Skeletal muscle cell (primary cell): ENCODE results near the gene VWA7.
"Not testable (repeated sequence)": the region's sequence is repeated elsewhere in the genome, so short reads cannot be mapped to it uniquely, and the experiment has no call there.

Experiments
- DNase-seq: peaks from one replicate; pipeline ENCODE4 v3.0.0-alpha.2; 2010; ENCODE audit warnings: low read depth
- H3K4me3 ChIP-seq: 2 replicates; pipeline ENCODE4 v1.5.1; 2011; ENCODE audit warnings: low read depth, mild to moderate bottlenecking, control low read depth, low read length, moderate library complexity

The VWA7 gene, protein sequence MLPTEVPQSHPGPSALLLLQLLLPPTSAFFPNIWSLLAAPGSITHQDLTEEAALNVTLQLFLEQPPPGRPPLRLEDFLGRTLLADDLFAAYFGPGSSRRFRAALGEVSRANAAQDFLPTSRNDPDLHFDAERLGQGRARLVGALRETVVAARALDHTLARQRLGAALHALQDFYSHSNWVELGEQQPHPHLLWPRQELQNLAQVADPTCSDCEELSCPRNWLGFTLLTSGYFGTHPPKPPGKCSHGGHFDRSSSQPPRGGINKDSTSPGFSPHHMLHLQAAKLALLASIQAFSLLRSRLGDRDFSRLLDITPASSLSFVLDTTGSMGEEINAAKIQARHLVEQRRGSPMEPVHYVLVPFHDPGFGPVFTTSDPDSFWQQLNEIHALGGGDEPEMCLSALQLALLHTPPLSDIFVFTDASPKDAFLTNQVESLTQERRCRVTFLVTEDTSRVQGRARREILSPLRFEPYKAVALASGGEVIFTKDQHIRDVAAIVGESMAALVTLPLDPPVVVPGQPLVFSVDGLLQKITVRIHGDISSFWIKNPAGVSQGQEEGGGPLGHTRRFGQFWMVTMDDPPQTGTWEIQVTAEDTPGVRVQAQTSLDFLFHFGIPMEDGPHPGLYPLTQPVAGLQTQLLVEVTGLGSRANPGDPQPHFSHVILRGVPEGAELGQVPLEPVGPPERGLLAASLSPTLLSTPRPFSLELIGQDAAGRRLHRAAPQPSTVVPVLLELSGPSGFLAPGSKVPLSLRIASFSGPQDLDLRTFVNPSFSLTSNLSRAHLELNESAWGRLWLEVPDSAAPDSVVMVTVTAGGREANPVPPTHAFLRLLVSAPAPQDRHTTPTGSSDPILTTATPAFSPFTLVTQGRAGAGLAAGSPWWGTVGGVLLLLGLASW

DNA sequence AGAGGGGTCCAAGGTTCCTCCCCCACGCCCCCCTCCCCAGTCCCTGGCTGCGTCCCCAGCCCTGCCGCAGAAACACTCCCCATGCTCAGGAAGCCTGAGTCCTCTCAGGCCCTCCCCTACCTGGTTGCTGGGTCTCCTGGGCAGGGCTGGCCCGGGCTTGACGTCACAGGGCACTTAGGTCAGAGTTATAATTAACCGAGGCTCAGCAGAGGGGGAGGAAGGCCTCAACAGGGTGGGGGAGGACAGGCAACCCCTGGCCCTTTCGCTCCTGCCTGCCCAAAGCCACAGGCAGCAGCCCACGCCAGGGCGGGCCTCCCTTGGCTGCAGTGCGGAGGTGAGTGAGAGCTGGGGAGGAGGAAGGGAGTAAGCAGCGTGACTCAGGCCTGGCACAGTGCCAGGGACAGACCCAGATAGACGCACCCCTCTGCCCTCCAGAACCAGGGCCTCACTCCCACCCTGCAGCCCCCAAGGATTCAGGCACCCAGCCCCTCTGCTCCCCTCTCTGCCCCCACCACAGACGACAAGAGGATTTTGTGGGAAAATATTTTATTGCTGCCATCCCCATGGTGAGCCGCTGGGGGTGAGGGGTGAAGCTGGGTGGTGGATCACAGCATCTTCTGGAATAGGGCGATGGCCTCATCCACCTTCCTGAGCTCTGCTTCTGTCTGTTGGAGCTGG lies at the start of gene VWA7:
TSS of gene VWA7 (minus strand) at position 340 of the 678 bp plus-strand sequence. CDS start 549 bp downstream, outside the sequence.
- DNase-seq, result peak; percentile 47
- no peak within 1 kb of the TSS for H3K4me3 ChIP-seq

DNA sequence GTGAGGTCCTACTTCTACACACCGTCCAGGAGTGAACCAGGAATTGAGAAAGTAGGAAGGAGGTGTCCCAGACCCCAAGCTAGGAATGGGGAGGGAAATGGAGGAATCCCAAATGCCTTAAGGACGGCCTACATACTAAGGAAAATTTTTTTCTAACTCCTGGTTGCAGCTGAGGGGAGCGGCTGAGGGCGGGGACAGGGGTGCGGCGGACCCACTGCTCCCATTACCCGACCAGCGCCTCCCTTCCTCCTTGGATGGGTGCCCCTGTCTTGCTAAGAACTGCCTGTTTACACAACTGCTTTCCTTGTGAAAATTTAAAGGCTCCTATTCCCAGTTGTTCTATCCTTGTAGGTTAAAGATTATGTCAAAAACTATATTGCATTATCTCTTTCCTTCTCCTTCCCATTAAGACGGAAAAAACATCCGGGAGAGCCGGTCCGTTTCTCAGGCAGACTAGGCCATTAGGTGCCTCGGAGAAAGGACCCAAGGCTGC lies 49.7 kb upstream of the VWA7 start:
- peak; percentile 47 for DNase-seq
- peak overlapping the region; percentile 69 for H3K4me3 ChIP-seq

DNA sequence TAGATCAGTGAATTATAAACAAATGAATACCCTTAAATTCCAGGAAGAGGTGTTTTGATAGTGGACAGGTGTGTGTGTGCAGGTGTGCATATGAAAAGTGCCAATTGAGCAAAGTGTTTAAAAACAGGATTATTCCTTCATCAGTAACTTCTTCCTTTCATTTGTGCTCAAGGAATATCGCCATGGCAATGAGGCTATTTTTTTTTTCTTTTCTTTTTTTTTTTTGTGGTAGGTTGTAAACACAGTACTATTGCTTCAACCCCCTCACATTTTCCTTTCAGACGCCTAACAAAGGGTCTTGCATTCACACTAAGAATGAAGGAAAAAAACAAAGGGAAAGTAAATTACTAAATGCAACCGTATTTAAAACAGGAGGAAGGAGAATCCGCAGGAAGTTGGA lies 48.4 kb upstream of the VWA7 start:
- no peak for DNase-seq
- no peak overlapping the region for H3K4me3 ChIP-seq

DNA sequence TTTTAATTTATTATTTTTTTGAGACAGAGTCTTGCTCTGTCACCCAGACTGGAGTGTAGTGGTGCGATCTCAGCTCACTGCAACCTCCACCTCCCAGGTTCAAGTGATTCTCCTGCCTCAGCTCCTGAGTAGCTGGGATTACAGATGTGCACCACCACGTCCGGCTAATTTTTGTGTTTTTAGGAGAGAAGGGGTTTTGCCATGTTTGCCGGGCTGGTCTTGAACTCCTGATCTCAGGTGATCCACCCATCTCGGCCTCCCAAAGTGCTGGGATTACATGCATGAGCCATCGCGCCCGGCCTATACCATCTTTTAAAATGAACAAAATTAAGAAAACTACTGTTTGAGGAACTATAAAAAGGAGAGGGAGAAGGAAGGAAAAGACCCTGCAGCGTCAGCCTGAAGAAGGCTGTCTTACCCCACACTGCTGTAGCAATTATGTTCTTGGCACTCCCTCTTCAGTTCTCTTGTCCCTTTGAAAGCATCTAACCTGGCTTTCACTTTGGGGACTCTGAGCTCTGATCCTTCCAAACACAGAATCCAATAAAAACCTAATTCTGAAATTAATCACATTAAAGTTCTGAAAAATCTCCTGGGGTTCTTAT lies 46.6 kb upstream of the VWA7 start:
- not testable (repeated sequence) for DNase-seq, H3K4me3 ChIP-seq

DNA sequence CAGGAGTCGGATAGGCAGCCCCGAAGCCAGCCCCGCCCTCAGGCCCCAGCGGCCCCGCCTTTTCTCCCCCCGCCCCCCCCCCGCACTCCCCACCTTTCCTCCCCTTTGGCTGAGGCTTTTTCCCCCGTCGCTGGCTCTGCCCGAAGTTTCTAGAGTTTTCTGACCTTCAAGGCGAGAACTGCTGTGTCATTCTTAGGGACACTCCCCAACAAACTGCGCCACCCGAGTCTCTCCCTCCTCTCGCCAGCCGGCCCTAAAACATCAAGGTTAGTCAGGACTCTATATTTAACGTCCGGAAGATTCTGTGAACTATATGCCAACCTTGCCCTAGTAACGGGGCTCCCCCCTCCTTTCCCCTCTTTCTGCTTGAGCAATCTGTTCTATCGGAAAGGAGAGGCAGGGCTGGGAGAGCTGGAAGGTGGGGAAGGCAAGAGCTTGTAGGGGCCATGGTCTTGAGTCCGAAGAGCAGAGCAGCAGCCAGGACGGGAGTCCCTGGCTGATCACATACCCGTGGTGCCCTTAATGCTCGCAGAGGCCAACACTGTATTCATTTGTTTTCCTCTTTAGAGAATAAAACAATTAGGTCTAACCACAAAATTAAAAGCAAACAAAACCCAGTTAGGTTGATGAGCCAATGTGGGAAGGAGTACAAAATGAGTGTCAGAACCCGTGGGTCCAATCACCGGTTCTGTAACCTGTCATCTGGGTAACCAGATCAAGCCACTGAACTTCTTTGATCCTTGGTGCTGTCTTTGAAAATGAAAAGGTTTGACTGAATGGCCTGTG lies 45.1 kb upstream of the VWA7 start:
- H3K4me3 ChIP-seq, result peak overlapping the region; percentile 60
- DNase-seq, result peak; percentile 41

DNA sequence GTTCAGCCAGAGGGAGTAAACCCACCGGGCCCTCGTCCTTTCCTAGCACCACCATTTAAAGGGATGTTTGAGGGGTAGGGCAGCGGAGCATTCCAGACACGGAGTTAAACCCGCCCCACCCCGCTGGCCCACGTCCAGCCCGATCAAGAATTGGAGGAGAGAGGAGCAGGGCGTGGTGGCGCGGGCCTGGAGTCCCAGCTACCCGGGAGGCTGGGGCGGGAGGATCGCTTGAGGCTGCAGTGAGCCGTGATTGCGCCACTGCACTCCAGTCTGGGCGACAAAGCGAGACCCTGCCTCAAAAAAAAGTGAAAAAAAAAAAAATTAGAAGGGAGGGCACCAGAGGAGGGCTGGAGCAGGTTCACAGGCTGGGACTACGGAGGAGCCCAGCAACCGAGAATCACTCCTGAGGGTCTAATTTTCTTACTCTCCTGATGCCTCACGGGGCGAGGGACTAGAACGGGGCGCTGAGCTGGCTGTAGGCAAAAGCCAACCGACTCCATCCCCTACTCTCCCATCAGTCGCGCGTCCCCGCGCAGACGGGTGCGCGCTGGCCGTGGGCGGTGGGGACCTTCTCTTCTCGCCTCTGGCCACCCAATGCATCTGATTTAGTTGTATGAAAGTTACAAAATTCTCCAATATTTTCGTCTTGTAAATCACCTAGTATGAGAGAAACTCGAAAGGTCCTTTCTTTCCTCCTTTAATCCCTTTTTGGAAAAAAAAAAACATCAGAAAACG lies 44.3 kb upstream of the VWA7 start:
- no peak for DNase-seq
- peak overlapping the region; percentile 60 for H3K4me3 ChIP-seq

DNA sequence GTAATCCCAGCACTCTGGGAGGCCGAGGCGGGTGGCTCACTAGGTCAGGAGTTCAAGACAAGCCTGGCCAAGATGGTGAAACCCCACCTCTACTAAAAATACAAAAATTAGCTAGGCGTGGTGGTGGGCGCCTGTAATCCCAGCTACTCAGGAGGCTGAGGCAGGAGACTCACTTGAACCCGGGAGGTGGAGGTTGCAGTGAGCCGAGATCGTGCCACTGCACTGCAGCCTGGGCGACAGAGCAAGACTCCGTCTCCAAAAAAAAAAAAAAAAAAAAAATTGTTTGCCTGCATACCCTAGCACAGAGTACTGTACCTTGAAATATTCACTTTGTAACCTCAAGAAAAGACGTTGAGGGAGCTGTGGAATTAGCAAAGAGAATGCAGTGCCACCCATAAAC lies 43.3 kb upstream of the VWA7 start:
- DNase-seq, H3K4me3 ChIP-seq: not testable (repeated sequence)

DNA sequence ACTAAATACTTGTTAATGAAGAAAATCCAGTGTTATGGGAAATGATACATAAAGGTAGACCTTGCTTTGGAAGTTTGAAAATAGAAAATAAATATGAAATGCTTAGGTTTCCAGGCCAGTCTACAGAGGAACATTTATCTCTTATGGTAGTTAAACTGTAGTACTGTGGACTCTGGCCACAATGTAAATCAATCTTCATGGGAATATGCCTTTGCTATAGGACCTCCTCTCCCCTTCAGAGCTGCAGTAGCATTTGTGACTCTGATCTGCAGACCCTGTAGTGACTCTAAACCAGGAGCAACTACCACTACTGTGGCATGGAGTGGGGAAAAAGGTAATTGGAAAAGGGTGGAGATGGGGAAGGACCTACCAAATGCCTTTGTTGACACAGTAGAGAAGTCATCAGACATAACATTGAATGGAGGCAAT lies 42.8 kb upstream of the VWA7 start:
- H3K4me3 ChIP-seq, result no peak overlapping the region

DNA sequence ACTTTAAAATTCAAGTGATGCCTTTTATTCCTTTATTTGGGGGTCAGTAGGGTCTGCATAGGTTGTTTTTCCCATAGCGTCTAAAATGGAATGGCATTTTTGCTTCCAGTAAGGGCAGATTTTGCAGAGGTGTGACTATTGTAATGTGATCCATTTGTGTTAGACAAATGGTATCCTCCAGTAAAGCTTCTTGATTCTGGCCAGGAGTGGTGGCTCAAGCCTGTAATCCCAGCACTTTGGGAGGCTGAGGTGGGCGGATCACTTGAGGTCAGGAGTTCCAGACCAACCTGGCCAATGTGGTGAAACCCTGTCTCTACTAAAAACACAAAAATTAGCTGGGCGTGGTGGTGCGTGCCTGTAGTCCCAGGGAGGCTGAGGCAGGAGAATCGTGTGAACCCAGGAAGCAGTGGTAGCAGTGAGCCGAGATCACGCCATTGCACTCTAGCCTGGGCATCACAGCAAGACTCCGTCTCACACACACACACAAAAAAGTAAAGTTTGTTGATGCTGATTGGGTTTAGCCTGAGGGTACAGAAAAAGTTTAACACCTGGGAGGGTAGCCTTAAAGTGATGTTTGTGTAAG lies 40.9 kb upstream of the VWA7 start:
- DNase-seq, result not testable (repeated sequence)

More for the DNA sequence above, 42.8 kb upstream of the VWA7 start:
- DNase-seq, result no peak

DNA sequence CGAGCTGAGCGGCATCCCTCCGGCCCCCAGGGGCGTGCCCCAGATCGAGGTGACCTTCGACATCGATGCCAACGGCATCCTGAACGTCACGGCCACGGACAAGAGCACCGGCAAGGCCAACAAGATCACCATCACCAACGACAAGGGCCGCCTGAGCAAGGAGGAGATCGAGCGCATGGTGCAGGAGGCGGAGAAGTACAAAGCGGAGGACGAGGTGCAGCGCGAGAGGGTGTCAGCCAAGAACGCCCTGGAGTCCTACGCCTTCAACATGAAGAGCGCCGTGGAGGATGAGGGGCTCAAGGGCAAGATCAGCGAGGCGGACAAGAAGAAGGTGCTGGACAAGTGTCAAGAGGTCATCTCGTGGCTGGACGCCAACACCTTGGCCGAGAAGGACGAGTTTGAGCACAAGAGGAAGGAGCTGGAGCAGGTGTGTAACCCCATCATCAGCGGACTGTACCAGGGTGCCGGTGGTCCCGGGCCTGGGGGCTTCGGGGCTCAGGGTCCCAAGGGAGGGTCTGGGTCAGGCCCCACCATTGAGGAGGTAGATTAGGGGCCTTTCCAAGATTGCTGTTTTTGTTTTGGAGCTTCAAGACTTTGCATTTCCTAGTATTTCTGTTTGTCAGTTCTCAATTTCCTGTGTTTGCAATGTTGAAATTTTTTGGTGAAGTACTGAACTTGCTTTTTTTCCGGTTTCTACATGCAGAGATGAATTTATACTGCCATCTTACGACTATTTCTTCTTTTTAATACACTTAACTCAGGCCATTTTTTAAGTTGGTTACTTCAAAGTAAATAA lies 40.2 kb upstream of the VWA7 start:
- not testable (repeated sequence) for DNase-seq
- H3K4me3 ChIP-seq, result peak overlapping the region; percentile 45

More for the DNA sequence above, 40.9 kb upstream of the VWA7 start:
- H3K4me3 ChIP-seq, result peak overlapping the region; percentile 45

DNA sequence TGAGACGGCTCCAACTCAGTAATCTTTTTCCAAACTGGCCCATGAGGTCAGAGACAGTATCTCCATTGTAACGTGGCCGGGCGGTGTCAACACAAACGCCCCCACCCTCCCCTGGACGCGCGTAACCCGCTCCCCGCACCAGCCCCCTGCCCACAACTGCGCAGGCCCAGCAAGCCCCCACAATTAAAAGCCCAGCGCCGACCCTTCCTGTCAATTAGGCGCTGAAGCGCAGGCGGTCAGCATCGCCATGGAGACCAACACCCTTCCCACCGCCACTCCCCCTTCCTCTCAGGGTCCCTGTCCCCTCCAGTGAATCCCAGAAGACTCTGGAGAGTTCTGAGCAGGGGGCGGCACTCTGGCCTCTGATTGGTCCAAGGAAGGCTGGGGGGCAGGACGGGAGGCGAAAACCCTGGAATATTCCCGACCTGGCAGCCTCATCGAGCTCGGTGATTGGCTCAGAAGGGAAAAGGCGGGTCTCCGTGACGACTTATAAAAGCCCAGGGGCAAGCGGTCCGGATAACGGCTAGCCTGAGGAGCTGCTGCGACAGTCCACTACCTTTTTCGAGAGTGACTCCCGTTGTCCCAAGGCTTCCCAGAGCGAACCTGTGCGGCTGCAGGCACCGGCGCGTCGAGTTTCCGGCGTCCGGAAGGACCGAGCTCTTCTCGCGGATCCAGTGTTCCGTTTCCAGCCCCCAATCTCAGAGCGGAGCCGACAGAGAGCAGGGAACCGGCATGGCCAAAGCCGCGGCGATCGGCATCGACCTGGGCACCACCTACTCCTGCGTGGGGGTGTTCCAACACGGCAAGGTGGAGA lies 38.1 kb upstream of the VWA7 start, which contains the start of the genes HSPA1A and HSPA1L:
TSS of gene HSPA1A (plus strand) at position 519 of the 814 bp plus-strand sequence. CDS start at position 733, 214 bp downstream.
TSS of gene HSPA1L (minus strand) at position 259 of the 814 bp plus-strand sequence. CDS start 3,311 bp downstream, outside the sequence.
- DNase-seq, result peak; percentile 80

DNA sequence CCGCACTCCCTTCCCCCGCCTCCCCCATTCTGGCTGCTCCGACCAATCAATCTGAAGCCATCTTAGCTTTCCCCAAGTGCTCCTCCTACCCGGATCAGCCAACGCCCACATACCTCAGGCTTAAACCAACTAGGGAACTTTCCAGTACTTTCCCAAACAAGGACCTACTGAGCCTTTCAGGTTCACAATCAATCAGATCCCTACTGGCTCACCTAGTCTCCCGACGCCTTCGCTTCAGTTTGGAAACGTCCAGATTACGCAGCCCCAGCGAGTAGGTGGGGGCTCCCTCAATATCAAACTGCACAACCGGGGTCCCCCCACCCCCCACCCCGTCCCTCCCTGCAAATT lies 37.5 kb upstream of the VWA7 start:
- peak; percentile 93 for DNase-seq
- H3K4me3 ChIP-seq, result peak overlapping the region; percentile 64

More for the DNA sequence above, 38.1 kb upstream of the VWA7 start, which contains the start of the genes HSPA1A and HSPA1L:
- H3K4me3 ChIP-seq, result peak within 1 kb of the TSS; percentile 64

DNA sequence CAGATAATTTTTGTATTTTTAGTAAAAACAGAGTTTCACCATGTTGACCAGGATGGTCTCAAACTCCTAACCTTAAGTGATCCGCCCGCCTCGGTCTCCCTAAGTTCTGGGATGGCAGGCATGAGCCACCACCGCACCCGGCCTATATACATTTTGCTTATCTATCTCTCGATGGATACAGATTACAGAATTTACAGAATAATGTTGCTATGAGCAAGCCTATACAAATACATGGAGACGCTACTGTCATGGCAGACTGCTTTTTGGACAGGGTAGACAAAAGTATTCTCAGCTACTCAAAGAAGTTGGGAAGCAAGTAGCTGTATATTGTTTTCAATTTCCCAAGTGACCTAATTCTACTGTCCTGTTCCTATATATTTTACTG lies 36.3 kb upstream of the VWA7 start:
- DNase-seq, result no peak
- H3K4me3 ChIP-seq, result no peak overlapping the region

DNA sequence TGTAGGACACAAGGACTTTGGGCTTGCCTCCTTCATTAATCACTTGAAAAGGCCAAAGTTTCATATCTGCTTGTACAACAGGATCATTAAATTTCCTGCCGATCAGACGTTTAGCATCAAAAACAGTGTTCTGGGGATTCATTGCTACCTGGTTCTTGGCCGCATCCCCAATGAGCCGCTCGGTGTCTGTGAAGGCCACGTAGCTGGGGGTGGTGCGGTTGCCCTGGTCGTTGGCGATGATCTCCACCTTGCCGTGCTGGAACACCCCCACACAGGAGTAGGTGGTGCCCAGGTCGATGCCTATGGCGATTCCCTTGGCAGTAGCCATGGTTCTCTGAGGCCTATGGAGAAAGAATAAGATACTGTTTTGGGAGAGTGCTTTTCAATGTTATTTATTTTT lies 34.5 kb upstream of the VWA7 start:
- no peak overlapping the region for H3K4me3 ChIP-seq
- no peak for DNase-seq

DNA sequence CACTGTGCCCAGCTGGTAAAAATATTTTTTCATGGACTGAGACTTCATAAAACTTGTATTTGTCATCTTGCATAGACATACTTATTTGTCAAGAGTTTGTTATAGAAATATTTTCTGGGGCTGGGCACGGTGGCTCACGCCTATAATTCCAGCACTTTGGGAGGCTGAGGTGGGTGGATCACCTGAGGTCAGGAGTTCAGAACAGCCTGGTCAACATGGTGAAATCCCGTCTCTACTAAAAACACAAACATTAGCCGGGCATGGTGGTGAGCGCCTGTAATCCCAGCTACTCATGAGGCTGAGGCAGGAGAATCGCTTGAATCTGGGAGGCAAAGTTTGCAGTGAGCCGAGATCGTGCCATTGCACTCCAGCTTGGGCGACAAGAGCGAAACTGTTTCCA lies 31.5 kb upstream of the VWA7 start:
- not testable (repeated sequence) for DNase-seq, H3K4me3 ChIP-seq
